AG04449 (cell line): ENCODE data around the gene AGT.

Experiments used
- CTCF ChIA-PET: fragments of 350-600 bp; formaldehyde crosslinking; extraction: SDS; loops from one replicate; lab custom pipeline; 2021; ENCODE audit warnings: antibody characterized with exemption; lab: Yijun Ruan, JAX
- POLR2A ChIA-PET: fragments of 400-600, 350-600 bp; formaldehyde crosslinking; extraction: SDS; loops from one replicate; lab custom pipeline; 2020; ENCODE audit warnings: antibody characterized with exemption, inconsistent platforms; lab: Yijun Ruan, JAX
- DNase-seq: peaks from one replicate; pipeline ENCODE4 v3.0.0-alpha.2; 2010; ENCODE audit warnings: low read depth, low spot score
- H3K4me3 ChIP-seq: 2 replicates; pipeline ENCODE4 v1.5.1; 2011; ENCODE audit warnings: low read depth, mild to moderate bottlenecking, control low read depth, low read length
- CTCF ChIP-seq: IDR thresholded peaks from one replicate; pipeline ENCODE4 v1.5.1; 2011; ENCODE audit warnings: mild to moderate bottlenecking, moderate library complexity, low read length, control low read depth, inconsistent platforms; ENCODE audit not compliant: insufficient read depth; ENCODE audit errors: missing control alignments

The AGT gene

GRCh38 chr1:230705289-230706019, 8.5 kb downstream of the AGT start:
- H3K4me3 ChIP-seq, result no peak overlapping the region
- no peak for TF ChIP-seq CTCF
- ChIA-PET CTCF (no interaction called here), POLR2A (interaction anchor here (0.5 kb wide), 1 partner anchor 22 kb away, joined by 4 read pairs; no protein-coding TSS in a partner anchor)
- DNase-seq, result no peak

GRCh38 chr1:230704830-230705229, 9.1 kb downstream of the AGT start:
- TF ChIP-seq CTCF, result no peak
- ChIA-PET CTCF (no interaction called here), POLR2A (no interaction called here)
- H3K4me3 ChIP-seq, result no peak overlapping the region
- DNase-seq, result no peak

- no peak for DNase-seq
- CTCF ChIA-PET, result no interaction called here
- no peak for TF ChIP-seq CTCF
- POLR2A ChIA-PET, result no interaction called here
- H3K4me3 ChIP-seq, result no peak overlapping the region
Measured at GRCh38 chr1:230703679-230704385, 10.1 kb downstream of the AGT start.

- no peak overlapping the region for H3K4me3 ChIP-seq
- CTCF ChIA-PET, result interaction anchor here (0.6 to 0.9 kb wide), 2 partner anchors 61 to 227 kb away, joined by 3 to 4 read pairs; partner anchors contain the start of gene COG2
- TF ChIP-seq CTCF, result no peak
- POLR2A ChIA-PET, result no interaction called here
- no peak for DNase-seq
Measured at GRCh38 chr1:230702934-230703678, 10.8 kb downstream of the AGT start.

- TF ChIP-seq CTCF, result no peak
- DNase-seq, result no peak
- H3K4me3 ChIP-seq, result no peak overlapping the region
- ChIA-PET CTCF (interaction anchor here (0.6 to 0.9 kb wide), 2 partner anchors 60 to 228 kb away, joined by 3 to 4 read pairs; partner anchors contain the start of gene COG2), POLR2A (no interaction called here)
Measured at GRCh38 chr1:230701895-230702768, 11.8 kb downstream of the AGT start.
